DMS 273 (cell line): ENCODE results near the gene FBXW11.
"Not testable (repeated sequence)": the region's sequence is repeated elsewhere in the genome, so short reads cannot be mapped to it uniquely, and the experiment has no call there.

Experiments
- DNase-seq: peaks from one replicate; lab custom pipeline; 2025; ENCODE audit not compliant: unreplicated experiment; lab: John Stamatoyannopoulos, UW

Gene FBXW11

GRCh38 chr5:171986772-171987171 lies 19.7 kb downstream of the FBXW11 start:
- no peak for DNase-seq

DNA sequence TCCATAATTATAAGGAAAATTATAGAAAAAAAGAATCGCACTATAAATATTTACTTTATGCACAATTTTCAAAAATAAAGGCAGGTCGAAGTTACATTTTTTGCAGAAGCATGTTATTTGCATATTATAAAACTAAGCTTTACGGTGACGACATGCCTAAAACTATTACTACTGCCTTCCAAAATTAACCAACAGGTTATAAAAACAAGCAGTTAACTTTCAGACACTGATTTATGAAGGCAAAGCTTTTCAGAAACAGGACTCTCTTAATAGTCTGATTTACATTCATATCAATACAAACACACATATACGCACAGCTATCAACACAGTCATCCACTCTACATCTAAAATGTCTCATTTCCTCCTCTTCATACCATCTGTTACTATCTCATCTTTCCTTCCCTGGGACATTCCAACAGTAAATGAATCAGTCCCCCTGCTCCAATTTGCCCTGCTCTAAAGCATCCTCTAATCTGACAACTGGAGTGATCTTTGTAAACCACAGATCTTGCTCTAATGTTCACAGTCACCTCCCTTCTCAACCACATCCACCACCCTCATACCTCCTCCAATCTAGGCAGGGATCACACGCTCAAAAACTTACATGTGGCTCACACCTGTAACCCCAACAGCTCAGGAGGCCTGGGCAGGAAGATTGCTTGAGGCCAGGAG lies 21.6 kb downstream of the FBXW11 start:
- DNase-seq, result peak; percentile 11

- no peak for DNase-seq
Observed at GRCh38 chr5:171981847-171982246, 24.6 kb downstream of the FBXW11 start.

DNA sequence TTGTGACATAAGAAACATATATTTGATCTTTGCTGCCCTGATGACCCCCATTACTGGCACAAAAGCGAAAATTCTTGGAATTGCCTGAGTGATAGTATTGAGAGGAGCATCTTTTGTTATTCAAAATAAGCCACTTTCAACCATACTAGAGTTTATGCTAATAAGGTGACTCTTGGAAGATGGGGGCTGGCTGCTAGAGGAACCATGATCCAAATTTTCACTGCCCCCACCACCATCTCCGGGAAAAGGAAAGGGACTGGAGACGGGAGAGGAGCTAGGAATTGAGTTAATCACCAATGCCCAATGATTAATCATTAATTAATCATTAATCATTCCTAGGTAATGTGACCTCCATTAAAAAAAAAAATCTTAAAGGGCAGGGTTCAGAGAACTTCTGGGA lies 25.6 kb downstream of the FBXW11 start:
- DNase-seq, result no peak

- DNase-seq, result no peak
Observed at GRCh38 chr5:171979606-171980005, 26.8 kb downstream of the FBXW11 start.

- DNase-seq, result no peak
Observed at GRCh38 chr5:171978519-171978918, 27.9 kb downstream of the FBXW11 start.

DNA sequence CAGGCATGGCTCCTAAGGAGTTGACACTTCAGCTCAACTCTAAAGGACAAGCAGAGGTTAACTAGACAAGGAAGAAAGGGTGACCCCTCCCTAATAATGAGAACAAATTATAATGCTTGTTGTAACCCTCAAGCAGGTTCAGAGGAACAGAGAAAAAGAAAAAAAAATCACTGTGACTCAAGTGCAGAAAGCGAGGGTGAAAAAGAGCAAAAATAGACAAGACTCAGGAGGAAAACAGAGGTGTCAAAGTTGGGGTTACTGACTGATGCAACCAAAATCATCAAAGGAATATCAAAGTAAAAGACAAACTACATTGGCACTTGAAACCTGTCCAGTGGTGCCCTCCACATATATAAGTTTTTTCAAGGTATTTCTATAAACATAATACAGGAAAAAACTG lies 28.4 kb downstream of the FBXW11 start:
- DNase-seq, result no peak

GRCh38 chr5:171977244-171977950 lies 29.0 kb downstream of the FBXW11 start:
- not testable (repeated sequence) for DNase-seq

GRCh38 chr5:171975877-171976667 lies 30.4 kb downstream of the FBXW11 start:
- DNase-seq, result peak; percentile 51

- no peak for DNase-seq
Observed at GRCh38 chr5:171975262-171975876, 31.1 kb downstream of the FBXW11 start.

DNA sequence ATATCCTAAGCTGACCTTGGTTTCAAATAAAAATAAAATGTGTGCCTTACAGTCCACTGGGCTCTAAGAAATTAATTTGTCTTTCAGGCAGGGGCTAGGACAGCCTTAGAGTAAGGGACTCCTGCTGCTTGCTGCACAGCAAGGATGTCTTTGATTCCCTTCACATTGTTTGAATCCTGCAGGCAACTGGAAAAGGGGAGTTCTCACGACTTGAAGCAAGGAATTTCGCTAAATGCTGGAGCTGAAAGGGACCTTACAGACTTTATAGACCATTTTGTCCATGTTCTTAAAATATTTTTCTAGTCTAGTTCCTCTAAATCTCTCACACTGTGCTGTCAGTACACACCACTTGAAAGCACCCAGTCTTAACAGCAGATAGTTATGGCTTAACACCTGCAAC lies 35.6 kb downstream of the FBXW11 start:
- DNase-seq, result no peak

DNA sequence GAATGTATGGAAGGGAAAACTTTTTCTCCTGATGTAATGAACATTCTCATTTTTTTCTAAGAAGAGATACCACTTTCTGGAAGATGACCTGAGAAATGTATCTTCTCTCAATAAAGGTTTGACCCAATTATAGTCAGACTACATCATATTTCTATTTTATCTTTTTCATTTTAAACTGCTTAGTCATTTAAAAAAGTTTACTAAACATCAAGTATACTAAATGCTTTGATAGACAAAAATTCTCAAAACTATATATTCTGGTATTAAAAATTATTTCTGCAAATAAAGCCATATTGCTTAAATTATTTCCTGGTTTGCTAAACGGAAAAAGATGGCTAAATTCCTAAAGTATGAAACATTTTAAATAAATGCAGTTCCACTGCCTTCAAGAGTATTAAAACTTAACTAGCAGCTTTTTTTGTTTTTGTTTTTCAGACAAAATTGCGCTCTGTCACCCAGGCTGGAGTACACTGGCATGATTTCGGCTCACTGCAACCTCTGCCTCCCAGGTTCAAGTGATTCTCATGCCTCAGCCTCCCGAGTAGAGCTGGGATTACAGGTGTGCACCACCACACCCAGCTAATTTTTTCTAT lies 37.1 kb downstream of the FBXW11 start:
- DNase-seq, result no peak

- no peak for DNase-seq
Observed at GRCh38 chr5:171968531-171968930, 37.9 kb downstream of the FBXW11 start.

- DNase-seq, result no peak
Observed at GRCh38 chr5:171966964-171967363, 39.5 kb downstream of the FBXW11 start.

GRCh38 chr5:171966270-171966669 lies 40.2 kb downstream of the FBXW11 start:
- DNase-seq, result no peak

- no peak for DNase-seq
Observed at GRCh38 chr5:171965745-171966144, 40.7 kb downstream of the FBXW11 start.

GRCh38 chr5:171963416-171963815 lies 43.0 kb downstream of the FBXW11 start:
- no peak for DNase-seq

DNA sequence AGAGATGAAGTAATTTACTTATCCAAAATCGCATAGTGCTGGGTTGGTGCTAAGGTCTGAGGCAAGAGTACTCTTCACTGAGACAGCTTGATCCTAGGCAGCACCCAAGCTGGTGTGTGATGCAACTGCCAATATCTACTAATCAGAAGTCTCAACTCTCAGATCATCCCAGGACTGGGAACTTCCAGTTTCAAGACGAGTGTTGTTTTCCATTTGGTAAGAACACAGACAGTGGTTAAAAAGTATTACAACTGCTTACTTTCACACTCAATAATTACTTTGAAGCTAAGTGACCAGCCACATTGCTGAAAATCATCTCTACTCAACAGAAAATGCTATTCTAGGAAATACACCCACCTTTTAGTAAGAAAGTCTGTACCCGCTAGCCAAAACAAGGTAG lies 45.3 kb downstream of the FBXW11 start:
- no peak for DNase-seq

- no peak for DNase-seq
Observed at GRCh38 chr5:171957591-171958251, 48.7 kb downstream of the FBXW11 start.

GRCh38 chr5:171956887-171957495 lies 49.4 kb downstream of the FBXW11 start:
- no peak for DNase-seq
